SK-N-SH treated with all-trans-retinoic acid at 6 μM for 48 hours (cell line): ENCODE results near the gene BTG1.

ENCODE experiments used
- CSDC2 ChIP-seq: fragments of 250-450 bp; sonication (Bioruptor Pico); IDR thresholded peaks from 2 replicates; pipeline ENCODE4 v1.5.0; 2020; ENCODE audit warnings: mild to moderate bottlenecking, moderate library complexity
- GLIS3 ChIP-seq: fragments of 250-450 bp; sonication (Bioruptor Pico); IDR thresholded peaks from 2 replicates; pipeline ENCODE4 v1.5.0; 2020; ENCODE audit warnings: mild to moderate bottlenecking, moderate library complexity
- RARB ChIP-seq: fragments of 250-450 bp; sonication (Bioruptor Pico); IDR thresholded peaks from 2 replicates; pipeline ENCODE4 v1.8.0; 2021; ENCODE audit warnings: mild to moderate bottlenecking, moderate library complexity
- TOX ChIP-seq: fragments of 250-450 bp; sonication (Bioruptor Pico); IDR thresholded peaks from 2 replicates; pipeline ENCODE4 v1.8.0; 2021; ENCODE audit warnings: mild to moderate bottlenecking, moderate library complexity, borderline replicate concordance
- ZFP3 ChIP-seq: fragments of 250-450 bp; sonication (Bioruptor Pico); IDR thresholded peaks from 2 replicates; pipeline ENCODE4 v1.5.0; 2020; ENCODE audit warnings: mild to moderate bottlenecking, moderate library complexity
- ZFP30 ChIP-seq: fragments of 450-650 bp; formaldehyde crosslinking; IDR thresholded peaks from 2 replicates; pipeline ENCODE4 v1.5.0; 2022; ENCODE audit warnings: mild to moderate bottlenecking, moderate library complexity
- ZNF70 ChIP-seq: fragments of 450-650 bp; formaldehyde crosslinking; IDR thresholded peaks from 2 replicates; pipeline ENCODE4 v1.5.0; 2020; ENCODE audit warnings: mild to moderate bottlenecking, moderate library complexity
- TF ChIP-seq, protein P1 (sequence below): fragments of 250-450 bp; sonication (Bioruptor Pico); IDR thresholded peaks from 2 replicates; pipeline ENCODE4 v1.8.0; 2020; ENCODE audit warnings: mild to moderate bottlenecking, moderate library complexity, borderline replicate concordance
- TF ChIP-seq, protein P2 (sequence below): fragments of 250-450 bp; sonication (Bioruptor Pico); IDR thresholded peaks from 2 replicates; pipeline ENCODE4 v1.5.1; 2021; ENCODE audit warnings: mild to moderate bottlenecking, moderate library complexity
- TF ChIP-seq, protein P3 (sequence below): fragments of 250-450 bp; sonication (Bioruptor Pico); IDR thresholded peaks from 2 replicates; pipeline ENCODE4 v1.5.1; 2020; ENCODE audit warnings: low read depth, mild to moderate bottlenecking, moderate library complexity

DNA sequence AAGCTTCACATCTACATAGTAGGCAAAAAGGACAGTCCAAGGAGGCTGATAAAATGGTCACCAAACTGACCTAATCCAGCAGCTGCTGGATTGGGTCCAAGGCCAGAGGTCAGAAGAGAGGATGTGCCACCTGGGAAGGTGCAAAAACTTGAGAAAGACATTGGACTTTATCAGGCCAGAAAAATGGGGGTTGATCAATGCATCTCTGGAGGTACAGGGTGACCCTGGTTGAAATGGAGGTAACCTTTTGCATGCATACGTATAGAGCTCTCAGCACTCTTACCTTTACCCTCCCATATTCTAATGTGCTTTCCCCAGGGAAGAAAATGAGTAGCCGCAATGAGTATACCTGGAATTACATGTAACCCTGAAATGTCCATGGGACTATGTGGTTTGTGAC is 16.0 kb downstream of the BTG1 start:
- TF ChIP-seq ZNF70 (CRISPR knock-in tag) (no peak), RARB (CRISPR knock-in tag) (no peak), TOX (CRISPR knock-in tag) (no peak), ZFP3 (CRISPR knock-in tag) (no peak), ZFP30 (CRISPR knock-in tag) (no peak), CSDC2 (no peak), GLIS3 (no peak)
- TF ChIP-seq, protein P1, sequence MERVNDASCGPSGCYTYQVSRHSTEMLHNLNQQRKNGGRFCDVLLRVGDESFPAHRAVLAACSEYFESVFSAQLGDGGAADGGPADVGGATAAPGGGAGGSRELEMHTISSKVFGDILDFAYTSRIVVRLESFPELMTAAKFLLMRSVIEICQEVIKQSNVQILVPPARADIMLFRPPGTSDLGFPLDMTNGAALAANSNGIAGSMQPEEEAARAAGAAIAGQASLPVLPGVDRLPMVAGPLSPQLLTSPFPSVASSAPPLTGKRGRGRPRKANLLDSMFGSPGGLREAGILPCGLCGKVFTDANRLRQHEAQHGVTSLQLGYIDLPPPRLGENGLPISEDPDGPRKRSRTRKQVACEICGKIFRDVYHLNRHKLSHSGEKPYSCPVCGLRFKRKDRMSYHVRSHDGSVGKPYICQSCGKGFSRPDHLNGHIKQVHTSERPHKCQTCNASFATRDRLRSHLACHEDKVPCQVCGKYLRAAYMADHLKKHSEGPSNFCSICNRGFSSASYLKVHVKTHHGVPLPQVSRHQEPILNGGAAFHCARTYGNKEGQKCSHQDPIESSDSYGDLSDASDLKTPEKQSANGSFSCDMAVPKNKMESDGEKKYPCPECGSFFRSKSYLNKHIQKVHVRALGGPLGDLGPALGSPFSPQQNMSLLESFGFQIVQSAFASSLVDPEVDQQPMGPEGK (CRISPR knock-in tag): no peak
- TF ChIP-seq, protein P2, sequence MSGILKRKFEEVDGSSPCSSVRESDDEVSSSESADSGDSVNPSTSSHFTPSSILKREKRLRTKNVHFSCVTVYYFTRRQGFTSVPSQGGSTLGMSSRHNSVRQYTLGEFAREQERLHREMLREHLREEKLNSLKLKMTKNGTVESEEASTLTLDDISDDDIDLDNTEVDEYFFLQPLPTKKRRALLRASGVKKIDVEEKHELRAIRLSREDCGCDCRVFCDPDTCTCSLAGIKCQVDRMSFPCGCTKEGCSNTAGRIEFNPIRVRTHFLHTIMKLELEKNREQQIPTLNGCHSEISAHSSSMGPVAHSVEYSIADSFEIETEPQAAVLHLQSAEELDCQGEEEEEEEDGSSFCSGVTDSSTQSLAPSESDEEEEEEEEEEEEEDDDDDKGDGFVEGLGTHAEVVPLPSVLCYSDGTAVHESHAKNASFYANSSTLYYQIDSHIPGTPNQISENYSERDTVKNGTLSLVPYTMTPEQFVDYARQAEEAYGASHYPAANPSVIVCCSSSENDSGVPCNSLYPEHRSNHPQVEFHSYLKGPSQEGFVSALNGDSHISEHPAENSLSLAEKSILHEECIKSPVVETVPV (CRISPR knock-in tag): no peak
- TF ChIP-seq, protein P3, sequence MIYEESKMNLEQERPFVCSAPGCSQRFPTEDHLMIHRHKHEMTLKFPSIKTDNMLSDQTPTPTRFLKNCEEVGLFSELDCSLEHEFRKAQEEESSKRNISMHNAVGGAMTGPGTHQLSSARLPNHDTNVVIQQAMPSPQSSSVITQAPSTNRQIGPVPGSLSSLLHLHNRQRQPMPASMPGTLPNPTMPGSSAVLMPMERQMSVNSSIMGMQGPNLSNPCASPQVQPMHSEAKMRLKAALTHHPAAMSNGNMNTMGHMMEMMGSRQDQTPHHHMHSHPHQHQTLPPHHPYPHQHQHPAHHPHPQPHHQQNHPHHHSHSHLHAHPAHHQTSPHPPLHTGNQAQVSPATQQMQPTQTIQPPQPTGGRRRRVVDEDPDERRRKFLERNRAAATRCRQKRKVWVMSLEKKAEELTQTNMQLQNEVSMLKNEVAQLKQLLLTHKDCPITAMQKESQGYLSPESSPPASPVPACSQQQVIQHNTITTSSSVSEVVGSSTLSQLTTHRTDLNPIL (CRISPR knock-in tag): no peak
